HCT116 (cell line): ENCODE measurements around the gene GTF3C5. TPM values are rescaled to one million over a fixed set of nuclear protein-coding genes. Genes with fewer than 3 reads are reported as not detected.

ENCODE experiments used
- ATAC-seq: fragments of 200-7000 bp; cut with Tn5 transposase; 2 replicates; pipeline ENCODE4 v1.9.1; 2020; ENCODE audit warnings: mild to moderate bottlenecking, moderate library complexity
- BruUV-seq: library from RNA; stranded (reverse); fragments of 400-500 nt; replicated peaks from 2 replicates; lab custom pipeline; 2021; lab: Mats Ljungman, UMichigan
- CTCF ChIA-PET: fragments of 300-600 bp; sonication (Branson Sonifier 250); formaldehyde crosslinking; loops from one replicate; lab custom pipeline; 2021; ENCODE audit warnings: antibody characterized with exemption; lab: Charles Lee
- POLR2A ChIA-PET: fragments of 300-600, 350-600 bp; sonication (Branson Sonifier 250); formaldehyde crosslinking; loops from one replicate; lab custom pipeline; 2021; ENCODE audit warnings: antibody characterized with exemption; lab: Charles Lee
- RAD21 ChIA-PET, 2 experiments: fragments of 300-600 bp; sonication (Branson Sonifier 250); formaldehyde crosslinking; loops; one replicate each; lab custom pipeline; 2023; ENCODE audit warnings: low total read pairs in 2 of 2; ENCODE audit not compliant: uncharacterized antibody in 2 of 2, unreplicated experiment in 2 of 2, low non-redundant PET in 1 of 2; lab: Charles Lee
- DNase-seq: peaks from one replicate; pipeline ENCODE4 v3.0.0-alpha.2; 2010; ENCODE audit warnings: low read depth, low spot score
- H2AFZ ChIP-seq: fragments of 200-600 bp; shearing (Covaris generic), sonication (generic); 2 replicates; pipeline ENCODE4 v1.6.1; 2017; ENCODE audit warnings: low read depth, mixed run types, mixed read lengths, antibody characterized with exemption, low read length; ENCODE audit not compliant: poor library complexity, severe bottlenecking
- H3K27ac ChIP-seq: 2 replicates; pipeline ENCODE4 v1.5.1; 2012; ENCODE audit warnings: low read depth, low read length
- H3K27me3 ChIP-seq: fragments of 200-600 bp; sonication (generic); 2 replicates; pipeline ENCODE4 v1.6.1; 2016; ENCODE audit warnings: mixed run types, low read length, mixed read lengths; ENCODE audit not compliant: insufficient read depth
- H3K36me3 ChIP-seq, 2 experiments: fragments of 200-500 bp in 1 of 2; fragments of 200-600 bp in 1 of 2; sonication (Bioruptor generic) in 1 of 2; sonication (generic) in 1 of 2; 2 replicates each; pipeline versions ENCODE4 v1.5.1 to v1.6.1; 2014 to 2016; ENCODE audit warnings: low read length in 2 of 2, inconsistent platforms in 1 of 2, mixed read lengths in 1 of 2, mixed run types in 1 of 2; ENCODE audit not compliant: insufficient read depth in 2 of 2, control insufficient read depth in 1 of 2
- H3K4me1 ChIP-seq, 2 experiments: fragments of 200-600 bp in 1 of 2; sonication (generic) in 1 of 2; 2 replicates each; pipeline versions ENCODE4 v1.5.1 to v1.6.1; 2012 to 2017; ENCODE audit warnings: low read length in 2 of 2, inconsistent platforms in 1 of 2, mild to moderate bottlenecking in 1 of 2, mixed read lengths in 1 of 2, mixed run types in 1 of 2, moderate library complexity in 1 of 2; ENCODE audit not compliant: insufficient read depth in 2 of 2, control insufficient read depth in 1 of 2
- H3K4me2 ChIP-seq: fragments of 200-600 bp; sonication (generic); 2 replicates; pipeline ENCODE4 v1.6.1; 2017; ENCODE audit warnings: mixed run types, low read length, mixed read lengths
- H3K4me3 ChIP-seq, 2 experiments: fragments of 200-600 bp in 1 of 2; sonication (generic) in 1 of 2; replicated peaks in 1 of 2; 2 replicates each; pipeline ENCODE4 v1.5.1; 2011 to 2016; ENCODE audit warnings: low read length in 2 of 2, control low read depth in 1 of 2, low read depth in 1 of 2, mild to moderate bottlenecking in 1 of 2, mixed read lengths in 1 of 2, mixed run types in 1 of 2
- H3K79me2 ChIP-seq: fragments of 200-600 bp; sonication (generic); 2 replicates; pipeline ENCODE4 v1.6.1; 2017; ENCODE audit warnings: mild to moderate bottlenecking, mixed run types, low read length, moderate library complexity, mixed read lengths; ENCODE audit not compliant: insufficient read depth
- H3K9ac ChIP-seq: fragments of 200-600 bp; sonication (generic); 2 replicates; pipeline ENCODE4 v1.6.1; 2016; ENCODE audit warnings: low read length, mixed read lengths
- H3K9me2 ChIP-seq: fragments of 200-600 bp; sonication (generic), shearing (Covaris generic); 2 replicates; pipeline ENCODE4 v1.6.1; 2017; ENCODE audit warnings: mixed run types, mild to moderate bottlenecking, moderate library complexity; ENCODE audit not compliant: insufficient read depth
- H3K9me3 ChIP-seq, 2 experiments: fragments of 200-500 bp in 1 of 2; fragments of 200-600 bp in 1 of 2; sonication (Bioruptor generic) in 1 of 2; sonication (generic) in 1 of 2; 2 replicates each; pipeline ENCODE4 v1.6.1; 2014 to 2017; ENCODE audit warnings: low read length in 2 of 2, mixed read lengths in 2 of 2, inconsistent platforms in 1 of 2, low read depth in 1 of 2, mild to moderate bottlenecking in 1 of 2, mixed run types in 1 of 2, moderate library complexity in 1 of 2; ENCODE audit not compliant: control insufficient read depth in 1 of 2, insufficient read depth in 1 of 2
- H4K20me1 ChIP-seq: fragments of 200-600 bp; sonication (generic), shearing (Covaris generic); 2 replicates; pipeline ENCODE4 v1.6.1; 2017; ENCODE audit warnings: mixed run types, mild to moderate bottlenecking, moderate library complexity; ENCODE audit not compliant: insufficient read depth
- CEBPB ChIP-seq: IDR thresholded peaks from 2 replicates; pipeline ENCODE4 v1.6.1; 2012; ENCODE audit warnings: low read depth
- EGR1 ChIP-seq: IDR thresholded peaks from 2 replicates; pipeline ENCODE4 v1.6.1; 2012; ENCODE audit warnings: low read depth
- ELF1 ChIP-seq: IDR thresholded peaks from 2 replicates; pipeline ENCODE4 v1.6.1; 2012; ENCODE audit warnings: low read depth, borderline replicate concordance
- EZH2phosphoT487 ChIP-seq: fragments of 200-600 bp; IDR thresholded peaks from 2 replicates; pipeline ENCODE4 v1.6.1; 2018; ENCODE audit warnings: antibody characterized with exemption, borderline replicate concordance
- FOSL1 ChIP-seq: IDR thresholded peaks from 2 replicates; pipeline ENCODE4 v1.6.1; 2012; ENCODE audit warnings: low read depth
- JUND ChIP-seq: IDR thresholded peaks from 2 replicates; pipeline ENCODE4 v1.6.1; 2012
- POLR2AphosphoS5 ChIP-seq: IDR thresholded peaks from 2 replicates; pipeline ENCODE4 v1.6.1; 2011; ENCODE audit warnings: mild to moderate bottlenecking, low read depth, low read length, moderate library complexity
- RAD21 ChIP-seq: IDR thresholded peaks from 2 replicates; pipeline ENCODE4 v1.6.1; 2012; ENCODE audit warnings: low read depth, mild to moderate bottlenecking
- TCF7L2 ChIP-seq: IDR thresholded peaks from 2 replicates; pipeline ENCODE4 v1.7.0; 2011; ENCODE audit warnings: borderline replicate concordance, inconsistent platforms; ENCODE audit not compliant: insufficient read depth, insufficient read length; ENCODE audit errors: extremely low read depth
- YY1 ChIP-seq: IDR thresholded peaks from 2 replicates; pipeline ENCODE4 v1.6.1; 2011; ENCODE audit warnings: low read length, low read depth, moderate library complexity, mild to moderate bottlenecking; ENCODE audit not compliant: insufficient replicate concordance; ENCODE audit errors: extremely low read depth
- ZFX ChIP-seq: fragments of 450-650 bp; IDR thresholded peaks from 2 replicates; pipeline ENCODE4 v1.6.1; 2017
- intact Hi-C: fragments of 100-400 bp; cut with micrococcal nuclease; formaldehyde crosslinking; loops from 2 replicates; pipeline ENCODE4 v1.10.0; 2022
- total RNA-seq: library from RNA; stranded (reverse); gene quantifications from one replicate; pipeline ENCODE4 v1.2.1, GENCODE V29; 2021; ENCODE audit not compliant: unreplicated experiment
- TF ChIP-seq, protein P1 (sequence below): IDR thresholded peaks from 2 replicates; pipeline ENCODE4 v1.6.1; 2012
- TF ChIP-seq, protein P2 (sequence below): IDR thresholded peaks from 2 replicates; pipeline ENCODE4 v1.6.1; 2012; ENCODE audit warnings: low read depth

GTF3C5 gene
- total RNA-seq, 1 experiment from 2014 or later: 95.1 TPM

DNA sequence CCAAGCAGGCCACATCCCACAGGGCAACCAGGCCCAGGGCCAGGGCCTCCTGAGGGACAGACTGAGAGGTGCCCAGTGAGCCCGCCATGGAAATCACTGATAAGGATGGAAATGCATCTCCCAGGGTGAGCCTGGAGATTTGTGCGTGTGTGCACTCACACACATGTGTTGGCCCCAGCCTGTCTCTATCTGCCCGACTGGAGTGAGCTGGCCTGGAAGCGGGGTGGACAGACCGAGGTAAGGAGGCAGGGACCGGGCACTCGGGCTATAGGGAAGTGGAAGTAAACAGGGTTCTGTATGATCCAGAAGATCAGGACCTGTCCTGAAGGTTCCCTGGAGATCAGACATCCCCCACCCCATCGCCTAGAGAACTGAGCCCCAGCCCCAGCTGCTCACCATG lies 34.9 kb upstream of the GTF3C5 start:
- H4K20me1 ChIP-seq: no peaks in the 10 kb centered on the region
- peaks cover 0 to 5% of the 10 kb centered on the region in 2 experiments; a peak in 2 of 4 replicates for H3K4me1 ChIP-seq
- no peak for DNase-seq
- CTCF ChIA-PET: no interaction called here
- POLR2A ChIA-PET: no interaction called here
- TF ChIP-seq EZH2phosphoT487 (no peak), ELF1 (no peak), RAD21 (no peak), EGR1 (no peak), CEBPB (no peak), TCF7L2 (no peak), YY1 (no peak), JUND (no peak), ZFX (no peak), POLR2AphosphoS5 (no peak), FOSL1 (no peak)
- TF ChIP-seq, protein P1, sequence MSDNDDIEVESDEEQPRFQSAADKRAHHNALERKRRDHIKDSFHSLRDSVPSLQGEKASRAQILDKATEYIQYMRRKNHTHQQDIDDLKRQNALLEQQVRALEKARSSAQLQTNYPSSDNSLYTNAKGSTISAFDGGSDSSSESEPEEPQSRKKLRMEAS: no peak
- TF ChIP-seq, protein P2, sequence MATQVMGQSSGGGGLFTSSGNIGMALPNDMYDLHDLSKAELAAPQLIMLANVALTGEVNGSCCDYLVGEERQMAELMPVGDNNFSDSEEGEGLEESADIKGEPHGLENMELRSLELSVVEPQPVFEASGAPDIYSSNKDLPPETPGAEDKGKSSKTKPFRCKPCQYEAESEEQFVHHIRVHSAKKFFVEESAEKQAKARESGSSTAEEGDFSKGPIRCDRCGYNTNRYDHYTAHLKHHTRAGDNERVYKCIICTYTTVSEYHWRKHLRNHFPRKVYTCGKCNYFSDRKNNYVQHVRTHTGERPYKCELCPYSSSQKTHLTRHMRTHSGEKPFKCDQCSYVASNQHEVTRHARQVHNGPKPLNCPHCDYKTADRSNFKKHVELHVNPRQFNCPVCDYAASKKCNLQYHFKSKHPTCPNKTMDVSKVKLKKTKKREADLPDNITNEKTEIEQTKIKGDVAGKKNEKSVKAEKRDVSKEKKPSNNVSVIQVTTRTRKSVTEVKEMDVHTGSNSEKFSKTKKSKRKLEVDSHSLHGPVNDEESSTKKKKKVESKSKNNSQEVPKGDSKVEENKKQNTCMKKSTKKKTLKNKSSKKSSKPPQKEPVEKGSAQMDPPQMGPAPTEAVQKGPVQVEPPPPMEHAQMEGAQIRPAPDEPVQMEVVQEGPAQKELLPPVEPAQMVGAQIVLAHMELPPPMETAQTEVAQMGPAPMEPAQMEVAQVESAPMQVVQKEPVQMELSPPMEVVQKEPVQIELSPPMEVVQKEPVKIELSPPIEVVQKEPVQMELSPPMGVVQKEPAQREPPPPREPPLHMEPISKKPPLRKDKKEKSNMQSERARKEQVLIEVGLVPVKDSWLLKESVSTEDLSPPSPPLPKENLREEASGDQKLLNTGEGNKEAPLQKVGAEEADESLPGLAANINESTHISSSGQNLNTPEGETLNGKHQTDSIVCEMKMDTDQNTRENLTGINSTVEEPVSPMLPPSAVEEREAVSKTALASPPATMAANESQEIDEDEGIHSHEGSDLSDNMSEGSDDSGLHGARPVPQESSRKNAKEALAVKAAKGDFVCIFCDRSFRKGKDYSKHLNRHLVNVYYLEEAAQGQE: no peak
- TF ChIP-seq, all 23 proteins: peak for 0
- intact Hi-C loops: no loop called here
- Histone ChIP-seq H3K27ac (no peak overlapping the region), H3K27me3 (peaks cover 7% of the 10 kb centered on the region; the same call in 1 of the 2 replicates), H3K36me3 (no peaks in the 10 kb centered on the region), H3K4me2 (no peak overlapping the region), H3K9me3 (no peaks in the 10 kb centered on the region), H3K79me2 (no peaks in the 10 kb centered on the region), H3K9me2 (no peaks in the 10 kb centered on the region), H3K9ac (no peak overlapping the region), H3K4me3 (no peak overlapping the region), H2AFZ (no peak overlapping the region)
- RAD21 ChIA-PET: no interaction called here
- ATAC-seq: no peak
- no TSS peak for BruUV-seq
